KBM-7 (cell line): ENCODE measurements around the gene AHSP.
"Not testable (repeated sequence)": the region's sequence is repeated elsewhere in the genome, so short reads cannot be mapped to it uniquely, and the experiment has no call there.

Experiments
- DNase-seq: peaks from one replicate; pipeline ENCODE4 v3.0.0-alpha.2; 2015
- in situ Hi-C: fragments of 300-500 bp; cut with MboI; formaldehyde crosslinking; loops from 2 replicates; pipeline ENCODE4 v1.14.3; 2020; ENCODE audit warnings: low sequenced_read_pairs, low pct_unique_long_range_greater_than_20kb, mixed read lengths

The AHSP gene

GRCh38 chr16:31528523-31529107 is 915 bp downstream of the AHSP start:
- DNase-seq: no peak
- in situ Hi-C loops: no loop called here

DNA sequence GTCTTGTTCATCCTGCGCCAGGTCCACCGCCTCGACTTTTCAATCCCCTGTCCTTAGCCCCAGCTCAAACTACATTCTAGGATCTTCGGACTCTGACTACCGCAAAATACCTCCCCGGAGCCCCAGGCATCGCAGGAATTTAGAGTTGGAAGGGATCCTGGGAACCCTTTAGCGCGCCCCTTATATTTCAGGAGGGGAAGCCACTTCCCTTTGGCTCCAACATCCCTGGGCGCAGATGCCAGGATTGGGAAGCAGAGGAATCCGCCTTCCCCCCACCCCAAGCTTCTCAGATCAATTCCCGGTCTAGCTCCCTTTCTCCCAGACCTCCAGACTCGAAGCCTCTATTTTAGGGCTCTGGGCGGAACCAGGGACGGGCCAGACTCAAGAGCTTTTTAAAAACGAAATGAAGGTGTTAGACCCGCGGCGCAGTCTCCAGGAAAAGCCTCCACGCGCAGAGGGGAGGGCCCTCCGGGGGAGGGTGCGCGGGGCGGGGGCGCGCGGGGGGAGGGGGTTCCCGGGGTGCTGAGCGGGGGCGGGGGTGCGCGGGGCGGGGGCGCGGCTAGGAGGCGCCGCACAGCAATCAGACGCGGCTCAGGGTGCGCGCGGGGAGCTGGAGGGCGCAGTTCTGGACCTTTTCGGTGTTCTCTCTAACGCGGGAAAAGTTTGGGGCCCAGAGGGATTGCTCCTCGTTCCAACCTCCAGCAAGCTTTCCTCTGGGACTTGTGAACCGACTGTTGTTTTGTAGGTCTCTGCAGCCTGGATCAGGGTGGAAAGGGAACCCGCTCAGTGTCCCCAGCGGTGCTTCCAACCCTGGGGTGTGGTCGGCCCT is 1.6 kb downstream of the AHSP start:
- in situ Hi-C loops: no loop called here
- no peak for DNase-seq

DNA sequence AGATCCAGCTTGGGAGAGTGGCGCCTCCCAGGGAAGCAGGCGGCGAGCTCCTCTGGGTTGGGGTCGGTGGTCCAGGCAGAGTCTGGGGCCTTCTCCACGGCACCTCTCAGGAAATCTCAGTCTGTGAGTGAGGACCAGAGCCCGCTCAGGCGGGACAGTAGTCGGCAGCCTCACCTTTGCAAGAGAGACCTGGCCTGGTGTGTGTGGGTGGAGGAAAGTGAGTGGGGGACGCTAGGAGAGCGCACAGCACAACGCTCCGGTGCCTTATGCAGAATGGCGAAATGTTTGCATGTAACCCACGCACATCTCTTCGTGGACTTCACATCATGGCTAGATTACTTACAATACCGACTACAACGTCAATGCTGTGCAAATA is 2.2 kb downstream of the AHSP start:
- in situ Hi-C loops: no loop called here
- DNase-seq: no peak

GRCh38 chr16:31530405-31530804 is 2.7 kb downstream of the AHSP start:
- DNase-seq: no peak
- in situ Hi-C loops: no loop called here

DNA sequence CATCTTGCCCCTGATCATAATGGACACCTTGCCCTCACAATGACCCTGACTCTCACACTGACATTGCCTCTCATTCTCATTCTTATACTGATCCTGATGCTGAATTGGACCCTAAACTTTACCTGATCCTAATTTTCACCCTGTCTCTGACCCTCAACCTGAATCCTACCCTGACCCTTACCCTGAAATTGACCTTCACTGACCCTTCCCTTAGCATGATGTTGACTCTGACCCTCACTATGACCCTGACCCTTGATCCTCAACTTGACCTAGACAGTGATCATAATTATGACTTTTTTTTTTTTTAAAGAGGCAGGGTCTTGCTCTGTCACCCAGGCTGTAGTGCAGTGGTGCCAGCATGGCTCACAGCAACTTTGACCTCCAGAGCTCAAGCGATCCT is 3.4 kb downstream of the AHSP start:
- no peak for DNase-seq
- in situ Hi-C loops: no loop called here

- in situ Hi-C loops: no loop called here
- no peak for DNase-seq
Observed at GRCh38 chr16:31532120-31532519, 4.4 kb downstream of the AHSP start.

GRCh38 chr16:31532896-31533295 is 5.2 kb downstream of the AHSP start:
- peak; percentile 38 for DNase-seq
- in situ Hi-C loops: no loop called here

- DNase-seq: peak; percentile 81
- in situ Hi-C loops: no loop called here
Observed at GRCh38 chr16:31535737-31536136, 8.0 kb downstream of the AHSP start.

GRCh38 chr16:31536804-31537361 is 9.2 kb downstream of the AHSP start:
- in situ Hi-C loops: no loop called here
- no peak for DNase-seq

DNA sequence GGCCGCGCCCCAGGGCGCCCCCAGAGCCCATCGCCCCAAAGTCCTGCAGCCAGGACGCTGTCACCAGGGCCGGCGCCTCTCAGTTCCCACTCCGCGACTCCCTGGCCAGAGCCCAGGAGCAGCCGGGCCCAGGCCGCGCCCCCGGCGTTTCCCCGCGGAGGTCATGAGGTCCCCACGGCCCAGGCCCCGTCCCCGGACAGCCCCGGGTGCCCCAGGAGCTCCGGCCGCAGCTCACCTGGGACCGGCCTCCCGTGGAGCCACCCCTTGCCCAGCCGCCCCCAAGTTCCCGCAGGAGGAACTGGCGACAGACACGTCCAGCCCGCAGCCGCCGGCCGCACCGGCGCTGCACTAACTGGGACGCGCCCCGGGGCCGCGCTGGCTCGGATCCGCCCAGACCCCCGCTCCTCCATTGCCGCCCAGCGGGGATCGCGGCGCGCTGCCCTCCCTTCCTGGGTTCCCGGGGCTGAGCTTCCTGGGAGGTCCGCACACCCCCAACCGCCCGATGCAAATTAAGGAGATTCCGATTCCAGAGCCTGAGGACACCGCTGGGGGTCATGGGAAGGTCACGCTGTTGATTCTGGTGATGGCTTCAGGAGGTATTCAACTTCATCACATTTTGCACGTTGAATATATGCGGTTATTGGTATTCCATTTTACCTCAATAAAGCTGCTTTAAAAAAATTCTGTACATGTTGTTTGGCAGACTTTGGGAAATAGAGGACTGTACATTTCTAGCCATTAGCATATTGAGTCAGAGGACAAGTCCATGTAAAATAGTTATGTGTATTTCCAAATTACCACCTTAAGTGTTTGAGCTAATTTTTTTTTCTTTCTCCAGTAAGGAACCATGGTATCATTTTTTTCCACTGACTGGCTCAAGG is 9.9 kb downstream of the AHSP start:
- in situ Hi-C loops: no loop called here
- DNase-seq: no peak

DNA sequence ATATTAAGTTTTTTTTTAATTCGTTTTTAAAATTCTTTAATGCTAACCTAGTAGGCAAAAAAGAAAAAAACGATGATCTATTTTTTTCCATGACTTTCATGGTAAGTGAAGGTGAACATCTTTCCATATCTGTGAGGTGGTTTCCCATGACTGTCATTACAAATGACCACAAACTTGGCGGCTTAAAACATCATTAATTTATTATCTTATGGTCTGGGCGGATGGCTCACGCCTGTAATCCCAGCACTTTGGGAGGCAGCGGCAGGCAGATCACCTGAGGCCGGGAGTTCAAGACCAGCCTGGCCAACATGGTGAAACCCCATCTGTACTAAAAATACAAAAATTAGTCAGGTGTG is 10.5 kb downstream of the AHSP start:
- DNase-seq, in situ Hi-C loops: not testable (repeated sequence)

DNA sequence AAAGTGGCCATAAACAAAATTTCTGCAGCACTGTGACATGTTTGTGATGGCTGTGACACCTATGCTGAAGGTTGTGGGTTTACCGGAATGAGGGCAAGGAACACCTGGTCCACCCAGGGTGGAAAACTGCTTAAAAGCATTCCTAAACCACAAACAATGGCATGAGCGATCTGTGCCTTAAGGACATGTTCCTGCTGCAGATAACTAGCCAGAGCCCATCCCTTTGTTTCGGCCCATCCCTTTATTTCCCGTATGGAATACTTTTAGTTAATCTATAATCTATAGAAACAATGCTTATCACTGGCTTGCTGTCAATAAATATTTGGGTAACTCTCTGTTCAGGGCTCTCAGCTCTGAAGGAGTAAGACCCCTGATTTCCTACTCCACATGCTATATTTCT is 12.1 kb downstream of the AHSP start:
- DNase-seq, in situ Hi-C loops: not testable (repeated sequence)

- in situ Hi-C loops: no loop called here
- DNase-seq: no peak
Observed at GRCh38 chr16:31542763-31543162, 15.1 kb downstream of the AHSP start.

DNA sequence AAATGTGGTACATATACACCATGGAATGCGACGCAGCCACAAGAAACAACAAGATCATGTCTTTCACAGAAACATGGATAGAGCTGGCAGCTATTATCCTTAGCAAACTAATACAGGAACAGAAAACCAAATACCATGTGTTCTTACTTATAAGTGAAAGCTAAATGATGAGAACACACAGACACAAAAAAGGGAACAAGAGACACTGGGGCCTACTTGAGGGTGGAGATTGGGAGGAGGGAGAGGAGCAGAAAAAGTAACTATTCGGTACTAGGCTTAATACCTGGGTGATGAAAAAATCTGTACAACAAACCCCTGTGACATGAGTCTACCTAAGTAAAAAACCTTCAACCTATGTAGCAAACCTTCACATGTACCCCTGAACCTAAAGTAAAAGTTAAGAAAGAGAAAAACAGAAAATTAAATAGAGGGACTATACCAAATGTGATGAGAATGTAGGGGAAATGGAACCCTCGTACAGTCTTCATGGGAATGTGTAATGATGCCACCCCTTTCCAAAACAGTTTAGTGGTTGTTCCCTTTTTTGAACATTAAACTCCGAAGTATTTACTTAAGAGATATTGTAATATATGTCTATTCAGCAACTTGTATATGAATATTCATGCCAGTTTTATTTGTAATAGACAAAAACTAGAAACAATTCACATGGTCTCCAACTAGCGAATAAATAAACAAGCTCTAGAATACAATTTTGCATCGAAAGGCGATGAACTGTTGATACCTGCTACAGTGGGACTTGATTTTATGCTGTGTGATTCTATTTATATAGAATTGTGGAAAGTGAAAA is 33.9 kb downstream of the AHSP start:
- in situ Hi-C loops: no loop called here
- no peak for DNase-seq

DNA sequence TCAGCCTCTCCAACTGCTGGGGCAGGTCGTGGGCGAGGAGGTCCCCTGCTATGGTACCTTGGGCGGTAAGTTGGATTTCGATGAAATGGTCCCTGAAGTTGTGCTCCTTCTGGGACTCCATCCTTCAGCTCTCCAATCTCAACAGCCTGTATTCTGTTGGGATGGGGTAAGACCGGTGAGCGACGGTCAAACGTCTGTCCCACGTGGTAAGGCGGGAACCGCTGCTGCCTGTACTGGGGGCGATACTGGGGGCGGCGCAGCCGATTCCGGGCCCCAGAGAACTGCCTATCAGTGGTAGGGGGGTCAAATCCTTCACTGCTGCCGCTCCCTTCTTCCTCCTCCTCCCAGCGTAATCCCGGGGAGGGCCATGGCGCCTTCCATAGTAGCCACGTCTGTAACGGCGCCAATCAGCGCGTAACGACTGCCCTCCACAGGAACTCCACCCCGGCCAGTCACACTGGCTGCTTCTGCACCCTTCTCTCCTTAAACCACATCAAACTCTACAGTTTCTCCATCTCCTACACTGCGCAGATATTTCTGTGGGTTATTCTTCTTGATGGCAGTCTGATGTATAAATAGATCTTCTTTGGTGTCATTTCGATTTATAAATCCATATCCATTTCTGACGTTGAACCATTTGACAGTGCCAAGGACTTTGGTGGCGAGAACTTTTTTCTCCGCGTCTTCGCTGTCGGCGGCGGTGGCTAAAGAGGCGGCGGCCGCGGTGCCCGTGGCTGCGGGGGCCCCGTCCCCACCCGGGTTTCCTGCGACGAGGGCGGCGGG is 41.1 kb downstream of the AHSP start:
- no peak for DNase-seq
- in situ Hi-C loops: no loop called here

- no peak for DNase-seq
Observed at GRCh38 chr16:31569360-31569717, 41.6 kb downstream of the AHSP start.

GRCh38 chr16:31572821-31573220 is 45.1 kb downstream of the AHSP start:
- in situ Hi-C loops: no loop called here
- peak; percentile 50 for DNase-seq

More at GRCh38 chr16:31569360-31569717, 41.6 kb downstream of the AHSP start:
- in situ Hi-C loops: no loop called here

GRCh38 chr16:31574159-31574558 is 46.5 kb downstream of the AHSP start:
- in situ Hi-C loops: not testable (repeated sequence)

More at GRCh38 chr16:31574159-31574558, 46.5 kb downstream of the AHSP start:
- not testable (repeated sequence) for DNase-seq
